Measurements from ENCODE around the gene TJP3.

DNA sequence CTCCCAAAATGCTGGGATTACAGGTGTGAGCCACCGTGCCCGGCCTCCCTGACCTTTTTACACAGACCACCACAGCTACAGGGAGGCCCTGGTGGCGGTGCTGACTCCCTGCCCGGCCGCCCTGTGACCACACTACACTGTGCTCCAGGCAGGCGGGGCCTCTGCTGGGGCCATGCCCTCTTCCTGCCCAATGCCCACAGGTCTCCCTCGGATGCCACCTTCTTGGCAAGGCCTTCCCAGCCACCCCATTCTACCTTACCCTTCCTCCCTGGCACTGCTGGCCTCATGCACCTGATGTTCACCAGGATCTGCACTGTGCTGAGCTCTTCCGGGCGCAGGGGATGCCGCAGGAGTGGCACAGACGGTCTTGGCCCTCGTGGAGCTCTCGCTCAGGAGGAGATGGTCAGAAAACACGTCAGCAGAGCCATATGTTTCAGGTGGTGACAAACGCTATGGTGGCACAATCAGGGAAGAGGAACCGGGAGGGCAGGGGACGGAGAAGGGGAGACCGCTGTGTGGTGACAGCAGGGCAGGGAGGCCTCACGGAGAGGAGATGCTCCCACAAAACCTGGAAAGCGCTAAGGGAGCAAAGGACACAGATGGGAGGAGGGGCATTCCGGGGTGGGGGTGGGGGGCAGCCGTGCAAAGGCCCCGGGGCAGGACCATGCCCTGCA lies 12.1 kb upstream of the TJP3 start:
- no peak for TF ChIP-seq CTCF (IDR thresholded peaks at IDR 0.05; ENCODE audit: low read length)
- no peak for TF ChIP-seq EZH2 (optimal IDR thresholded peaks at IDR 0.05; ENCODE audit: low read depth, low read length)
